MM.1S (cell line): ENCODE data around the gene DIO3.

Experiments used
- CTCF ChIP-seq: fragments of 300-600 bp; sonication (generic); IDR thresholded peaks from 2 replicates; pipeline ENCODE4 v1.5.1; 2016; ENCODE audit warnings: antibody characterized with exemption, low read length, mixed read lengths
- EZH2 ChIP-seq: fragments of 300-600 bp; sonication (generic); optimal IDR thresholded peaks from 2 replicates; pipeline ENCODE3; 2017; ENCODE audit warnings: low read depth, mild to moderate bottlenecking, antibody characterized with exemption, low read length, mixed read lengths
- EZH2phosphoT487 ChIP-seq: fragments of 300-600 bp; sonication (generic); IDR thresholded peaks from 2 replicates; pipeline ENCODE4 v1.6.1; 2018; ENCODE audit warnings: antibody characterized with exemption, low read length

- TF ChIP-seq CTCF (no peak), EZH2phosphoT487 (no peak), EZH2 (no peak)
These were observed 40.5 kb downstream of the DIO3 start for GRCh38 chr14:101601606-101602465.
